GM12878 (cell line): Measurements from ENCODE around the gene CRYBA2.

Experiments used
- CEBPB ChIP-seq, 2 experiments: fragments of 150-350 bp in 1 of 2; IDR thresholded peaks; 2 replicates each; pipeline ENCODE4 v1.6.1; 2012 to 2014; ENCODE audit warnings: low read depth in 2 of 2, low read length in 2 of 2, borderline replicate concordance in 1 of 2, inconsistent platforms in 1 of 2
- EP300 ChIP-seq, 2 experiments: fragments of 150-350 bp in 1 of 2; IDR thresholded peaks; 2 replicates each; pipeline ENCODE4 v1.6.1; 2011 to 2012; ENCODE audit warnings: low read depth in 2 of 2, low read length in 2 of 2, borderline replicate concordance in 1 of 2, improper control_type of control experiment in 1 of 2, inconsistent platforms in 1 of 2; ENCODE audit not compliant: control insufficient read depth in 1 of 2
- POLR2A ChIP-seq: IDR thresholded peaks from 2 replicates; pipeline ENCODE4 v1.6.1; 2011; ENCODE audit warnings: low read depth, mild to moderate bottlenecking, low read length
- RAD51 ChIP-seq: fragments of 450-650 bp; IDR thresholded peaks from 2 replicates; pipeline ENCODE4 v1.6.1; 2016; ENCODE audit warnings: moderate library complexity, mild to moderate bottlenecking, inconsistent platforms
- SP1 ChIP-seq: IDR thresholded peaks from one replicate; pipeline ENCODE4 v1.6.1; 2011; ENCODE audit warnings: low read depth, low read length
- SREBF1 ChIP-seq: IDR thresholded peaks from 2 replicates; pipeline ENCODE4 v1.6.1; 2012; ENCODE audit warnings: mild to moderate bottlenecking, low read length
- TBL1XR1 ChIP-seq: IDR thresholded peaks from 2 replicates; pipeline ENCODE4 v1.6.1; 2012; ENCODE audit warnings: low read depth, low read length, improper control_type of control experiment
- TCF7 ChIP-seq: IDR thresholded peaks from 2 replicates; pipeline ENCODE4 v1.6.1; 2014; ENCODE audit warnings: antibody characterized with exemption, borderline replicate concordance
- TF ChIP-seq, protein P1 (sequence below): IDR thresholded peaks from 2 replicates; pipeline ENCODE4 v1.6.1; 2011; ENCODE audit warnings: low read depth, mild to moderate bottlenecking, low read length, moderate library complexity, borderline replicate concordance; ENCODE audit errors: extremely low read depth
- TF ChIP-seq, protein P2 (sequence below), 3 experiments: IDR thresholded peaks in 2 of 3; conservative IDR thresholded peaks in 1 of 3; 2 replicates each; pipeline ENCODE4 v1.5.1; 2011; ENCODE audit warnings: low read depth in 3 of 3, low read length in 3 of 3, mild to moderate bottlenecking in 3 of 3, control low read depth in 2 of 3, moderate library complexity in 2 of 3, inconsistent platforms in 1 of 3, mixed read lengths in 1 of 3; ENCODE audit not compliant: control insufficient read depth in 2 of 3, insufficient read depth in 1 of 3; ENCODE audit errors: extremely low read depth in 1 of 3
- TF ChIP-seq, protein P3 (sequence below): fragments of 450-650 bp; IDR thresholded peaks from 2 replicates; pipeline ENCODE4 v1.6.1; 2017; ENCODE audit warnings: mild to moderate bottlenecking, moderate library complexity

DNA sequence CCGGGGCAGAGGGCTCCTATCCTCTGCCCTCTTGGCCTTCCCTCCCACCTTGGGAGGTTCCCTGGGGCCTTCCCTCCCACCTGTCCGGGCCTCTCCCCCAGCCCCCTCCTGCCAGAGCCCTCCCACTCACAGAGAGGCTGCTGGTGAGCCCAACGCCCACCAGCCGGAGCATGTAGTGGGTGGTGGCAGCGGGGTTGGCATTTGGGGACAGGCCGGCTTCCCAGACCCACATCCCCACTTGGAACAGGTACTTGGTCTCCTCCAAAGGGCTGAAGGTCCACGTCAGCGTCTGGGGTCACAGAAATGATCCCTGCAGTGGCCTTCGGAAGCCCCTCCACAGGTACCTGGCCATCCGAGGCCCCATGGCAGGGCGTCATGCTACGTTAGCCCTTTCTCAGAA lies 28.8 kb upstream of the CRYBA2 start:
- TF ChIP-seq SP1 (no peak), TCF7 (no peak), RAD51 (no peak), POLR2A (no peak), CEBPB (IDR thresholded peaks at IDR 0.05; ENCODE audit: borderline replicate concordance in 1 of 2, low read depth in 2 of 2, low read length in 2 of 2) (no peak), TBL1XR1 (no peak), SREBF1 (no peak), EP300 (IDR thresholded peaks at IDR 0.05; ENCODE audit: borderline replicate concordance in 1 of 2, control insufficient read depth in 1 of 2, low read depth in 2 of 2, low read length in 2 of 2) (no peak)
- TF ChIP-seq, protein P1, sequence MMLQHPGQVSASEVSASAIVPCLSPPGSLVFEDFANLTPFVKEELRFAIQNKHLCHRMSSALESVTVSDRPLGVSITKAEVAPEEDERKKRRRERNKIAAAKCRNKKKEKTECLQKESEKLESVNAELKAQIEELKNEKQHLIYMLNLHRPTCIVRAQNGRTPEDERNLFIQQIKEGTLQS, result no peak
- TF ChIP-seq, protein P2, sequence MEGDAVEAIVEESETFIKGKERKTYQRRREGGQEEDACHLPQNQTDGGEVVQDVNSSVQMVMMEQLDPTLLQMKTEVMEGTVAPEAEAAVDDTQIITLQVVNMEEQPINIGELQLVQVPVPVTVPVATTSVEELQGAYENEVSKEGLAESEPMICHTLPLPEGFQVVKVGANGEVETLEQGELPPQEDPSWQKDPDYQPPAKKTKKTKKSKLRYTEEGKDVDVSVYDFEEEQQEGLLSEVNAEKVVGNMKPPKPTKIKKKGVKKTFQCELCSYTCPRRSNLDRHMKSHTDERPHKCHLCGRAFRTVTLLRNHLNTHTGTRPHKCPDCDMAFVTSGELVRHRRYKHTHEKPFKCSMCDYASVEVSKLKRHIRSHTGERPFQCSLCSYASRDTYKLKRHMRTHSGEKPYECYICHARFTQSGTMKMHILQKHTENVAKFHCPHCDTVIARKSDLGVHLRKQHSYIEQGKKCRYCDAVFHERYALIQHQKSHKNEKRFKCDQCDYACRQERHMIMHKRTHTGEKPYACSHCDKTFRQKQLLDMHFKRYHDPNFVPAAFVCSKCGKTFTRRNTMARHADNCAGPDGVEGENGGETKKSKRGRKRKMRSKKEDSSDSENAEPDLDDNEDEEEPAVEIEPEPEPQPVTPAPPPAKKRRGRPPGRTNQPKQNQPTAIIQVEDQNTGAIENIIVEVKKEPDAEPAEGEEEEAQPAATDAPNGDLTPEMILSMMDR (IDR thresholded peaks at IDR 0.05 in 2 of 3, conservative IDR thresholded peaks at IDR 0.05 in 1 of 3; ENCODE audit: control insufficient read depth in 2 of 3, extremely low read depth in 1 of 3, insufficient read depth in 1 of 3, low read depth in 3 of 3, low read length in 3 of 3), result no peak
- TF ChIP-seq, protein P3, sequence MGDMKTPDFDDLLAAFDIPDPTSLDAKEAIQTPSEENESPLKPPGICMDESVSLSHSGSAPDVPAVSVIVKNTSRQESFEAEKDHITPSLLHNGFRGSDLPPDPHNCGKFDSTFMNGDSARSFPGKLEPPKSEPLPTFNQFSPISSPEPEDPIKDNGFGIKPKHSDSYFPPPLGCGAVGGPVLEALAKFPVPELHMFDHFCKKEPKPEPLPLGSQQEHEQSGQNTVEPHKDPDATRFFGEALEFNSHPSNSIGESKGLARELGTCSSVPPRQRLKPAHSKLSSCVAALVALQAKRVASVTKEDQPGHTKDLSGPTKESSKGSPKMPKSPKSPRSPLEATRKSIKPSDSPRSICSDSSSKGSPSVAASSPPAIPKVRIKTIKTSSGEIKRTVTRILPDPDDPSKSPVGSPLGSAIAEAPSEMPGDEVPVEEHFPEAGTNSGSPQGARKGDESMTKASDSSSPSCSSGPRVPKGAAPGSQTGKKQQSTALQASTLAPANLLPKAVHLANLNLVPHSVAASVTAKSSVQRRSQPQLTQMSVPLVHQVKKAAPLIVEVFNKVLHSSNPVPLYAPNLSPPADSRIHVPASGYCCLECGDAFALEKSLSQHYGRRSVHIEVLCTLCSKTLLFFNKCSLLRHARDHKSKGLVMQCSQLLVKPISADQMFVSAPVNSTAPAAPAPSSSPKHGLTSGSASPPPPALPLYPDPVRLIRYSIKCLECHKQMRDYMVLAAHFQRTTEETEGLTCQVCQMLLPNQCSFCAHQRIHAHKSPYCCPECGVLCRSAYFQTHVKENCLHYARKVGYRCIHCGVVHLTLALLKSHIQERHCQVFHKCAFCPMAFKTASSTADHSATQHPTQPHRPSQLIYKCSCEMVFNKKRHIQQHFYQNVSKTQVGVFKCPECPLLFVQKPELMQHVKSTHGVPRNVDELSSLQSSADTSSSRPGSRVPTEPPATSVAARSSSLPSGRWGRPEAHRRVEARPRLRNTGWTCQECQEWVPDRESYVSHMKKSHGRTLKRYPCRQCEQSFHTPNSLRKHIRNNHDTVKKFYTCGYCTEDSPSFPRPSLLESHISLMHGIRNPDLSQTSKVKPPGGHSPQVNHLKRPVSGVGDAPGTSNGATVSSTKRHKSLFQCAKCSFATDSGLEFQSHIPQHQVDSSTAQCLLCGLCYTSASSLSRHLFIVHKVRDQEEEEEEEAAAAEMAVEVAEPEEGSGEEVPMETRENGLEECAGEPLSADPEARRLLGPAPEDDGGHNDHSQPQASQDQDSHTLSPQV, result no peak
